ENCODE data around the gene CFAP107. TPM values are rescaled to one million over a fixed set of nuclear protein-coding genes. Genes with fewer than 3 reads are reported as not detected.

Gene CFAP107
- total RNA-seq, 1 experiment from 2014 or later = not detected

Other genes with a start within 250 kb of the CFAP107 start
- gene DHRS3, start 128.0 kb upstream of the CFAP107 start, total RNA-seq (2014; rRNA removed; shearing (Covaris generic); ENCODE audit: low replicate concordance) = 489 and 550 TPM in 2 replicates
- gene AADACL4, start 102.1 kb upstream of the CFAP107 start, total RNA-seq (2014; rRNA removed; shearing (Covaris generic); ENCODE audit: low replicate concordance) = not detected in 2 replicates
- not detected in 2 replicates for gene AADACL3, start 30.1 kb upstream of the CFAP107 start, total RNA-seq (2014; rRNA removed; shearing (Covaris generic); ENCODE audit: low replicate concordance)
- not detected in 2 replicates for gene PRAMEF12, start 27.5 kb downstream of the CFAP107 start, total RNA-seq (2014; rRNA removed; shearing (Covaris generic); ENCODE audit: low replicate concordance)
- gene PRAMEF1, start 45.2 kb downstream of the CFAP107 start, total RNA-seq (2014; rRNA removed; shearing (Covaris generic); ENCODE audit: low replicate concordance) = not detected in 2 replicates
- gene PRAMEF11, start 85.2 kb downstream of the CFAP107 start, total RNA-seq (2014; rRNA removed; shearing (Covaris generic); ENCODE audit: low replicate concordance) = not detected in 2 replicates
- not detected in 2 replicates for gene HNRNPCL1, start 102.5 kb downstream of the CFAP107 start, total RNA-seq (2014; rRNA removed; shearing (Covaris generic); ENCODE audit: low replicate concordance)
- gene PRAMEF2, start 110.9 kb downstream of the CFAP107 start, total RNA-seq (2014; rRNA removed; shearing (Covaris generic); ENCODE audit: low replicate concordance) = not detected in 2 replicates
- not detected in 2 replicates for gene PRAMEF4, start 140.0 kb downstream of the CFAP107 start, total RNA-seq (2014; rRNA removed; shearing (Covaris generic); ENCODE audit: low replicate concordance)
- gene PRAMEF10, start 152.1 kb downstream of the CFAP107 start, total RNA-seq (2014; rRNA removed; shearing (Covaris generic); ENCODE audit: low replicate concordance) = not detected in 2 replicates
- gene PRAMEF7, start 170.4 kb downstream of the CFAP107 start, total RNA-seq (2014; rRNA removed; shearing (Covaris generic); ENCODE audit: low replicate concordance) = not detected in 2 replicates
- gene PRAMEF6, start 201.4 kb downstream of the CFAP107 start, total RNA-seq (2014; rRNA removed; shearing (Covaris generic); ENCODE audit: low replicate concordance) = not detected in 2 replicates

Data from Caki2 (cell line).